ENCODE results near the gene LMTK3.

Gene LMTK3

GRCh38 chr19:48497728-48498594 lies 13.7 kb downstream of the LMTK3 start (continued):
- no peak for TF ChIP-seq TSHZ2 (CRISPR knock-in tag; IDR thresholded peaks at IDR 0.05)

DNA sequence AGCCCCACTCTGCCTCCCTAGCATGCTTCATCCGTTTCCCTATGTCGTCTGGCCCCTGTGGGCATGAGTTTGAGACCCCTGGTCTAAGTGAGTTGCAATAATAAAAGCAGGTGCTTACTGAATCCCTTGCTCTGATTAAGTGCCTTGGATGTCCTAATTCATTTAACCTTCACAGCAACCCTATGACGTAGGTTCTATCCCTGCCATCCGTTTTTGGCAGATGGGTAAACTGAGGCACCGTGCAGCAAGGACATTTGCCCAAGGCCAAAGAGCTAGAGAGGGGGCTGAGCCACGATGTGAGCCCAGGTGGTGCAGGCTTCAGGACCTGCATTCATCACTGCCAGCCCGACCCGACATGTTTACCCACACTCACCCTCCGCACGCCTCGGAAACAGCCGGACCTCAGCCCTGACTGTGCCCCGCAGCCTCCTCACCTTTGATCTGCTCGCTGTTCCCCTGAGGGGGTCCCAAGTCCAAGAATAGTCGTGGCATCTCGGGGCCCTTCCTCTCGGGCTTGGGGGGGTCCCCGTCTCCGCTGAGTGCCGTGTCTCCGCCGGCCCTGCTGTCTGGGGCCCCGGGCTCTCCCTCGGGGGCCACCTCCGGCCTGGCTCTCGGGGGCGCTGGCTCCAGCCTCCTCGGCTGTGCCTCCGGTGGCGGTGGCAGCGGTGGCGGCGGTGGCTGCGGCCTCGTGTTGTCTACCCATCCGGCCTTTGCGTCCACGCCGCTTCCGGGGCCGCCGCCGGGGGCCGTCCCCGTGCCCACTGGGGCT lies 14.5 kb downstream of the LMTK3 start:
- TF ChIP-seq, protein P1, sequence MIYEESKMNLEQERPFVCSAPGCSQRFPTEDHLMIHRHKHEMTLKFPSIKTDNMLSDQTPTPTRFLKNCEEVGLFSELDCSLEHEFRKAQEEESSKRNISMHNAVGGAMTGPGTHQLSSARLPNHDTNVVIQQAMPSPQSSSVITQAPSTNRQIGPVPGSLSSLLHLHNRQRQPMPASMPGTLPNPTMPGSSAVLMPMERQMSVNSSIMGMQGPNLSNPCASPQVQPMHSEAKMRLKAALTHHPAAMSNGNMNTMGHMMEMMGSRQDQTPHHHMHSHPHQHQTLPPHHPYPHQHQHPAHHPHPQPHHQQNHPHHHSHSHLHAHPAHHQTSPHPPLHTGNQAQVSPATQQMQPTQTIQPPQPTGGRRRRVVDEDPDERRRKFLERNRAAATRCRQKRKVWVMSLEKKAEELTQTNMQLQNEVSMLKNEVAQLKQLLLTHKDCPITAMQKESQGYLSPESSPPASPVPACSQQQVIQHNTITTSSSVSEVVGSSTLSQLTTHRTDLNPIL (CRISPR knock-in tag; IDR thresholded peaks at IDR 0.05; ENCODE audit: low read depth), result no peak
- no peak for TF ChIP-seq PPARA (CRISPR knock-in tag; IDR thresholded peaks at IDR 0.05; ENCODE audit: borderline replicate concordance)
- TF ChIP-seq OSR1 (CRISPR knock-in tag; IDR thresholded peaks at IDR 0.05), result no peak
- no peak for TF ChIP-seq ZNF70 (CRISPR knock-in tag; IDR thresholded peaks at IDR 0.05)
- TF ChIP-seq BACH2 (CRISPR knock-in tag; IDR thresholded peaks at IDR 0.05; ENCODE audit: borderline replicate concordance), result no peak
- TF ChIP-seq ISL1 (CRISPR knock-in tag; IDR thresholded peaks at IDR 0.05), result no peak
- TF ChIP-seq ZNF8 (CRISPR knock-in tag; IDR thresholded peaks at IDR 0.05), result no peak
- no peak for ATAC-seq

GRCh38 chr19:48495396-48495795 lies 16.2 kb downstream of the LMTK3 start:
- ATAC-seq, result no peak
- no peak for TF ChIP-seq ZNF70 (CRISPR knock-in tag; IDR thresholded peaks at IDR 0.05)
- no peak for TF ChIP-seq ISL1 (CRISPR knock-in tag; IDR thresholded peaks at IDR 0.05)
- no peak for TF ChIP-seq PPARA (CRISPR knock-in tag; IDR thresholded peaks at IDR 0.05; ENCODE audit: borderline replicate concordance)
- no peak for TF ChIP-seq ZNF8 (CRISPR knock-in tag; IDR thresholded peaks at IDR 0.05)
- no peak for TF ChIP-seq SNAI2 (CRISPR knock-in tag; IDR thresholded peaks at IDR 0.05)
- no peak for TF ChIP-seq ARNTL (CRISPR knock-in tag; IDR thresholded peaks at IDR 0.05; ENCODE audit: borderline replicate concordance, low read depth)
- TF ChIP-seq ESRRG (CRISPR knock-in tag; IDR thresholded peaks at IDR 0.05), result no peak
- no peak for TF ChIP-seq ZNF565 (CRISPR knock-in tag; conservative IDR thresholded peaks at IDR 0.05; ENCODE audit: low read depth)
- no peak for TF ChIP-seq ZC3H10 (CRISPR knock-in tag; IDR thresholded peaks at IDR 0.05)
- no peak for TF ChIP-seq RARB (CRISPR knock-in tag; IDR thresholded peaks at IDR 0.05)
- TF ChIP-seq ZFP30 (CRISPR knock-in tag; IDR thresholded peaks at IDR 0.05), result no peak
- TF ChIP-seq TSHZ2 (CRISPR knock-in tag; IDR thresholded peaks at IDR 0.05), result no peak
- TF ChIP-seq CSDC2 (CRISPR knock-in tag; IDR thresholded peaks at IDR 0.05), result no peak
- TF ChIP-seq, protein P1 (CRISPR knock-in tag; IDR thresholded peaks at IDR 0.05; ENCODE audit: low read depth), result no peak

GRCh38 chr19:48493718-48494401 lies 17.8 kb downstream of the LMTK3 start:
- ATAC-seq, result peak; percentile 12
- TF ChIP-seq ZNF565 (CRISPR knock-in tag; conservative IDR thresholded peaks at IDR 0.05; ENCODE audit: low read depth) (no peak), GLIS3 (CRISPR knock-in tag; IDR thresholded peaks at IDR 0.05) (no peak), ZC3H10 (CRISPR knock-in tag; IDR thresholded peaks at IDR 0.05) (no peak), PPARA (CRISPR knock-in tag; IDR thresholded peaks at IDR 0.05; ENCODE audit: borderline replicate concordance) (no peak), RARB (CRISPR knock-in tag; IDR thresholded peaks at IDR 0.05) (no peak), SNAI2 (CRISPR knock-in tag; IDR thresholded peaks at IDR 0.05) (no peak), ZNF8 (CRISPR knock-in tag; IDR thresholded peaks at IDR 0.05) (no peak), CSDC2 (CRISPR knock-in tag; IDR thresholded peaks at IDR 0.05) (no peak)
- TF ChIP-seq, protein P2, sequence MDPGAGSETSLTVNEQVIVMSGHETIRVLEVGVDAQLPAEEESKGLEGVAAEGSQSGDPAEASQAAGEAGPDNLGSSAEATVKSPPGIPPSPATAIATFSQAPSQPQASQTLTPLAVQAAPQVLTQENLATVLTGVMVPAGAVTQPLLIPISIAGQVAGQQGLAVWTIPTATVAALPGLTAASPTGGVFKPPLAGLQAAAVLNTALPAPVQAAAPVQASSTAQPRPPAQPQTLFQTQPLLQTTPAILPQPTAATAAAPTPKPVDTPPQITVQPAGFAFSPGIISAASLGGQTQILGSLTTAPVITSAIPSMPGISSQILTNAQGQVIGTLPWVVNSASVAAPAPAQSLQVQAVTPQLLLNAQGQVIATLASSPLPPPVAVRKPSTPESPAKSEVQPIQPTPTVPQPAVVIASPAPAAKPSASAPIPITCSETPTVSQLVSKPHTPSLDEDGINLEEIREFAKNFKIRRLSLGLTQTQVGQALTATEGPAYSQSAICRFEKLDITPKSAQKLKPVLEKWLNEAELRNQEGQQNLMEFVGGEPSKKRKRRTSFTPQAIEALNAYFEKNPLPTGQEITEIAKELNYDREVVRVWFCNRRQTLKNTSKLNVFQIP (CRISPR knock-in tag; IDR thresholded peaks at IDR 0.05; ENCODE audit: borderline replicate concordance, low read depth), result no peak
- TF ChIP-seq, protein P1 (CRISPR knock-in tag; IDR thresholded peaks at IDR 0.05; ENCODE audit: low read depth), result no peak

All from SK-N-SH treated with all-trans-retinoic acid at 6 μM for 48 hours (cell line).